ENCODE data around the gene MYH3. TPM values are rescaled to one million over a fixed set of nuclear protein-coding genes. Genes with fewer than 3 reads are reported as not detected.
A peak's percentile ranks its signal among the peaks of the same experiment; 100 is the strongest.

MYH3 gene
- total RNA-seq, 5 donors from 2014 or later (not counting 1 experiment from before 2014, with no cell fraction given): 6.6 to 12.1 (median 11.1) TPM

DNA sequence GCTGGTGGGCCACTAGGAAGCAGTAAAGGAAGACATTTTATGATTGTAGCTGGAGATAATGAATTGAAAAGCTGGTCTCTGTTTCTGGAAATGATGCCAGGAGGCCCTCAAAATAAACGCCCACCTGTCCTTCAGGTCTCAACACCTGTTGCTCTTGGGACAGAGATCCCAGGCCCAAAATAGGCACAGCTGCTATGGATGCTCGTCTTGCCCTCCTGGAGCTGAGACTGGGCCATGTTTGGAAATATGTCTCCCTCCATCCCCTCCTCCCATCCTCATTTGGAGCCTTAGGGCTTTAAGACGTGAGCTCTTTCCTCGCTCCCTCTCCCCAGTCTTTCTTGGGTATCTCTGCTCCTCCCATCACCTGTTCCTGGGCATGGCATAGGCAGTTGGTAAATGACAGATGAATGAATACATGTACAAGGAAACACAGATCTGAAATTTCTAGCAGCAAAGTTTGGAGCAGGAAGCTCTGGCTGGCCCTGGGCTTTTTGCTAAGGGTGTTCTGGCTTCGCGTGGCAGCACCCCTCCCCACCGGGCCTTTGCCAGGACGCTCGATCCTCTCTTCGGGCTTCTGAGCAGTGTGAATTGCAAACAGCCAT is 33.3 kb downstream of the MYH3 start:
- H3K4me3 ChIP-seq (ENCODE audit: control insufficient read depth in 1 of 2, extremely low read depth in 1 of 2, low read length in 1 of 2): no peak overlapping the region
- no peaks in the 10 kb centered on the region for H3K4me1 Mint-ChIP-seq
- no peak overlapping the region for H3K4me3 Mint-ChIP-seq
- no peaks in the 10 kb centered on the region for H3K9me3 Mint-ChIP-seq
- no peak overlapping the region for H3K27ac Mint-ChIP-seq
- ChIA-PET POLR2A (no interaction called here), CTCF (interaction anchor here in 1 of 2 donors (1.2 kb wide), 1 partner anchor 23 kb away, joined by 3 read pairs; no protein-coding TSS in a partner anchor)
- peaks cover 0 to 2% of the 10 kb centered on the region in 2 donors for H3K27me3 Mint-ChIP-seq
- no peaks in the 10 kb centered on the region for H3K4me1 ChIP-seq (ENCODE audit: control insufficient read depth in 1 of 2, extremely low read depth in 1 of 2, insufficient read depth in 2 of 2, low read length in 2 of 2)
- ATAC-seq (replicated peaks in 1 of 4): no peak
- peaks cover 7% of the 10 kb centered on the region for H3K36me3 Mint-ChIP-seq
- H3K9me3 ChIP-seq: no peaks in the 10 kb centered on the region
- H3K36me3 ChIP-seq (ENCODE audit: control insufficient read depth in 2 of 2, extremely low read depth in 1 of 2, insufficient read depth in 1 of 2, low read length in 1 of 2): peaks cover 0 to 2% of the 10 kb centered on the region in 2 donors
- peaks cover 0 to 2% of the 10 kb centered on the region in 2 experiments for H3K27me3 ChIP-seq (replicated peaks in 1 of 2; ENCODE audit: control insufficient read depth in 2 of 2, extremely low read depth in 1 of 2, insufficient read depth in 2 of 2, low read length in 1 of 2)
- WGBS (ENCODE audit: insufficient coverage): 64% methylated on average over 6 of the region's 10 CpGs
- H3K27ac ChIP-seq (ENCODE audit: low read length): no peak overlapping the region
- DNase-seq: no peak

DNA sequence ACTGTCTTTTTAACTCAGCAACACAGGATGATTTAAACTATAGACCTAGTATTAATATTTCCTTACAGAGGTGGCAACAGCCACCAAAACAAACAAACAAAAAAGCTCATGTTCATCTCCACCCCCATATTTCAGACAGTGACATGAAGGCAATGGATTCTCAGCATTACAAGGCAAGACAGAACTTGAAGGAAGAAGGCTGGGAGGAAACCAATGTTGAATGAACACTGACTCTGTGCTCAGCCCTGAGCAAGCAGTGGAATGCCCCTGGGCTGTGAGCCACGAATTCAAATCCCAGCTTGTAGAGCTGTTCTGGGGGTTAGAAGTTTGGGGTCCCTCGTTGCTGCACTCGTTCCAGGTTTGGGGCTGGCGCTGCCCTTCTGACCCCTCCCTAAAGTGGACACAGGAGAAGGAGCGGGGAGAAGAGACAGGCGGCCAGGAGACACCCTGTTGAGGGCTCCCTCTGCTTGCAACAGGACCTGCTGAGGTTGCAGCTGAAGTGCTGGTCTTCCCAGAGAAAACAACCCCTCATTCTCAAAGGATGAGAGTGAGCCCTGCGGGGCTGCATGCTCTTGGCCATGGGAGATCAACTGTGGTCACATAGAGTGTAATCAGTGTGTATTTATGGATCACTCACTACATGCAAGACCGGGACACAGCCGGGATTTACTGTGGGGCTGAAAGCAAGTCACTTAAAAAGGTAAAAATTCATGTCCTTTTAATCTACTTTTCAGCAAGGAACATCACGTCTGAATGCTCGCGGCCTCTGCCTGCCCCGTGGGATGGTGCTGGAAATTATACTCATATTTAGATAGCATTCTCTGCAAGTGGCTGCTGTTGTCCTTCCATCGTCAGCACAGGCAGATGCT is 34.3 kb downstream of the MYH3 start:
- no peaks in the 10 kb centered on the region for H3K9me3 Mint-ChIP-seq
- Histone ChIP-seq H3K36me3 (ENCODE audit: control insufficient read depth in 2 of 2, extremely low read depth in 1 of 2, insufficient read depth in 1 of 2, low read length in 1 of 2) (peaks cover 0 to 2% of the 10 kb centered on the region in 2 donors), H3K27ac (ENCODE audit: low read length) (no peak overlapping the region), H3K9me3 (no peaks in the 10 kb centered on the region), H3K4me1 (ENCODE audit: control insufficient read depth in 1 of 2, extremely low read depth in 1 of 2, insufficient read depth in 2 of 2, low read length in 2 of 2) (no peaks in the 10 kb centered on the region), H3K27me3 (replicated peaks in 1 of 2; ENCODE audit: control insufficient read depth in 2 of 2, extremely low read depth in 1 of 2, insufficient read depth in 2 of 2, low read length in 1 of 2) (peaks cover 0 to 2% of the 10 kb centered on the region in 2 experiments), H3K4me3 (ENCODE audit: control insufficient read depth in 1 of 2, extremely low read depth in 1 of 2, low read length in 1 of 2) (no peak overlapping the region)
- ATAC-seq (replicated peaks in 1 of 4) (no peak), DNase-seq (no peak)
- H3K4me1 Mint-ChIP-seq: no peaks in the 10 kb centered on the region
- no peak overlapping the region for H3K27ac Mint-ChIP-seq
- CTCF ChIA-PET: interaction anchor here (0.6 to 1.2 kb wide), 2 partner anchors 24 to 662 kb away, joined by 3 read pairs; no protein-coding TSS in a partner anchor
- 0% methylated on average over 1 of the region's 14 CpGs for WGBS (ENCODE audit: insufficient coverage)
- H3K4me3 Mint-ChIP-seq: no peak overlapping the region
- H3K36me3 Mint-ChIP-seq: no peaks in the 10 kb centered on the region
- peaks cover 0 to 3% of the 10 kb centered on the region in 2 donors for H3K27me3 Mint-ChIP-seq
- POLR2A ChIA-PET: no interaction called here

DNA sequence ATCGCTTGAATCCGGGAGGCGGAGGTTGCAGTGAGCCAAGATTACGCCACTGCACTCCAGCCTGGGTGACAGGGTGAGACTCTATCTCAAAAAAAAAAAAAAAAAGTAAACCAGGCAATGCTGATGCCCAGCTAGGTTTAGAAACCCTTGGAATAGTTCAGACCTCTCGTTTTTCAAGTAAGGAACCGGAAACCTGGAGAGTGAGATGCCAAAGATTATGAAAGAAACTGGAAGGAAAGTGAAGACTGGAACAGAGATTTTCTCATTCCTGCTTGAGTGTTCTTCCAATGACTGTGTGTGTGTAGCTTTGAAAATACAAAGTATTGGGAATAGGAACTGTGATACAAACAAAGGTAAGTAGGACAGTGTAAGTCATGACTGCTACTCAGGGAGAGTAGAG is 35.7 kb downstream of the MYH3 start:
- Mint-ChIP-seq H3K4me3 (no peak overlapping the region), H3K36me3 (no peaks in the 10 kb centered on the region), H3K4me1 (no peaks in the 10 kb centered on the region), H3K27ac (no peak overlapping the region), H3K27me3 (peaks cover 0 to 3% of the 10 kb centered on the region in 2 donors), H3K9me3 (no peaks in the 10 kb centered on the region)
- WGBS (ENCODE audit: insufficient coverage): 68% methylated on average over 2 of the region's 6 CpGs
- H3K4me1 ChIP-seq (ENCODE audit: control insufficient read depth in 1 of 2, extremely low read depth in 1 of 2, insufficient read depth in 2 of 2, low read length in 2 of 2): no peaks in the 10 kb centered on the region
- H3K4me3 ChIP-seq (ENCODE audit: control insufficient read depth in 1 of 2, extremely low read depth in 1 of 2, low read length in 1 of 2): no peak overlapping the region
- H3K9me3 ChIP-seq: no peaks in the 10 kb centered on the region
- H3K27me3 ChIP-seq (replicated peaks in 1 of 2; ENCODE audit: control insufficient read depth in 2 of 2, extremely low read depth in 1 of 2, insufficient read depth in 2 of 2, low read length in 1 of 2): peaks cover 0 to 4% of the 10 kb centered on the region in 2 experiments
- ATAC-seq (replicated peaks in 1 of 4) (no peak), DNase-seq (no peak)
- ChIA-PET POLR2A (no interaction called here), CTCF (no interaction called here)
- no peak overlapping the region for H3K27ac ChIP-seq (ENCODE audit: low read length)
- peaks cover 0 to under 1% of the 10 kb centered on the region in 2 donors for H3K36me3 ChIP-seq (ENCODE audit: control insufficient read depth in 2 of 2, extremely low read depth in 1 of 2, insufficient read depth in 1 of 2, low read length in 1 of 2)

DNA sequence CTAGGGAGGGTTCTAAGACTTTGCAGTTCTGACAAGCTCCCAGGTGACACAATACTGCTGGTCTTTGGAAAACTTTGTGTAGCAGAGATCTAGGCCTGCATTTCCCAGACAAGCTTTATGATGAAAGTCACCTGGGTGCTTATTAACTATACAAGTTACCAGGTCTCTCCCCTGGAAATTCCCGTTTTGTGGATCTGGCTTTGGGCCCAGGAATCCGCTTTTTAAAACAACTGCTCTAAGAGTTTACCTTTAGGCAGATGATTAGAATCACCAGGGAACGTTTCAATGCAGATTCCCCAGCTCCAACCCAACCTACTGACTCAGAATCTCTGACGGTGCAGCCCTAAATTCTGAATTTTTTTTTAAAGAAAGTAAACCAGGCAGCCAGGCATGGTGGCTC is 36.3 kb downstream of the MYH3 start:
- Mint-ChIP-seq H3K4me3 (no peak overlapping the region), H3K27me3 (peaks cover 0 to 3% of the 10 kb centered on the region in 2 donors), H3K36me3 (no peaks in the 10 kb centered on the region), H3K27ac (no peak overlapping the region), H3K4me1 (no peaks in the 10 kb centered on the region), H3K9me3 (no peaks in the 10 kb centered on the region)
- ATAC-seq (replicated peaks in 1 of 4) (no peak), DNase-seq (no peak)
- CTCF ChIA-PET: interaction anchor here in 1 of 2 donors (1.1 kb wide), 1 partner anchor 9 kb away, joined by 4 read pairs; no protein-coding TSS in a partner anchor
- no peak overlapping the region for H3K4me3 ChIP-seq (ENCODE audit: control insufficient read depth in 1 of 2, extremely low read depth in 1 of 2, low read length in 1 of 2)
- H3K4me1 ChIP-seq (ENCODE audit: control insufficient read depth in 1 of 2, extremely low read depth in 1 of 2, insufficient read depth in 2 of 2, low read length in 2 of 2): no peaks in the 10 kb centered on the region
- 72% methylated on average over 2 of the region's 4 CpGs for WGBS (ENCODE audit: insufficient coverage)
- no peaks in the 10 kb centered on the region for H3K36me3 ChIP-seq (ENCODE audit: control insufficient read depth in 2 of 2, extremely low read depth in 1 of 2, insufficient read depth in 1 of 2, low read length in 1 of 2)
- H3K9me3 ChIP-seq: no peaks in the 10 kb centered on the region
- POLR2A ChIA-PET: no interaction called here
- H3K27me3 ChIP-seq (replicated peaks in 1 of 2; ENCODE audit: control insufficient read depth in 2 of 2, extremely low read depth in 1 of 2, insufficient read depth in 2 of 2, low read length in 1 of 2): peaks cover 0 to 5% of the 10 kb centered on the region in 2 experiments
- no peak overlapping the region for H3K27ac ChIP-seq (ENCODE audit: low read length)

DNA sequence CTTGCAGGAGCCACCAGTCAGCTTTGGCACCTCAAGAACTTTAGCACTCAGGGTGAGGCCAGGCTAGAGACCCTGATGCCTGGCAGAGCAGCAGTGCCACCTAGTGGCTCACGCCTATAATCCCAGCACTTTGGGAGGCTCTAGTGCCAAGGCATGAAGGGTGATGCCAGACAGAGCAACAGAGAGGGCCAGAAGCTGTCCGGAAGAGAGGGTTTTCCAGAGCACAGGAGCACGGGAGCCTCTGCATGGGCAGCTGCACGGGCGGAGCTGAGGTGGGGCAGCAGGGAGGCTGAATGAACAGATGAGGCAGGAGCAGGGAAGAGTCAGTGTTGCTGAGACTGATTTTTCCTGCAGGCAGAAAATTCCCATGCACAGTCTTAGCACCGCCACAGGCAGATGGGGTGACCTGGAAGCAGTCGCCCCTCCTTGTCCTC is 38.9 kb downstream of the MYH3 start:
- Mint-ChIP-seq H3K9me3 (no peaks in the 10 kb centered on the region), H3K4me1 (no peaks in the 10 kb centered on the region), H3K4me3 (no peak overlapping the region), H3K27me3 (peaks cover 3 to 9% of the 10 kb centered on the region in 2 donors), H3K36me3 (no peaks in the 10 kb centered on the region), H3K27ac (peak overlapping the region in 1 of 2 donors; percentile 52)
- peak; percentile 5 to 70 (median 39) for DNase-seq
- CTCF ChIA-PET: interaction anchor here (0.6 to 2.9 kb wide), 11 partner anchors 11 to 1361 kb away, joined by 3 to 16 read pairs (median 4); no protein-coding TSS in a partner anchor
- POLR2A ChIA-PET: interaction anchor here in 1 of 2 donors (0.6 kb wide), 1 partner anchor 13 kb away, joined by 3 read pairs; no protein-coding TSS in a partner anchor
- Histone ChIP-seq H3K27me3 (replicated peaks in 1 of 2; ENCODE audit: control insufficient read depth in 2 of 2, extremely low read depth in 1 of 2, insufficient read depth in 2 of 2, low read length in 1 of 2) (peaks cover 0 to 11% of the 10 kb centered on the region in 2 experiments), H3K9me3 (no peaks in the 10 kb centered on the region), H3K4me1 (ENCODE audit: control insufficient read depth in 1 of 2, extremely low read depth in 1 of 2, insufficient read depth in 2 of 2, low read length in 2 of 2) (no peaks in the 10 kb centered on the region), H3K36me3 (ENCODE audit: control insufficient read depth in 2 of 2, extremely low read depth in 1 of 2, insufficient read depth in 1 of 2, low read length in 1 of 2) (no peaks in the 10 kb centered on the region), H3K4me3 (ENCODE audit: control insufficient read depth in 1 of 2, extremely low read depth in 1 of 2, low read length in 1 of 2) (no peak overlapping the region), H3K27ac (ENCODE audit: low read length) (no peak overlapping the region)
- WGBS (ENCODE audit: insufficient coverage): 21% methylated on average over 6 of the region's 7 CpGs
- peak; percentile 72 to 80 (median 78) for ATAC-seq (replicated peaks in 1 of 4)

DNA sequence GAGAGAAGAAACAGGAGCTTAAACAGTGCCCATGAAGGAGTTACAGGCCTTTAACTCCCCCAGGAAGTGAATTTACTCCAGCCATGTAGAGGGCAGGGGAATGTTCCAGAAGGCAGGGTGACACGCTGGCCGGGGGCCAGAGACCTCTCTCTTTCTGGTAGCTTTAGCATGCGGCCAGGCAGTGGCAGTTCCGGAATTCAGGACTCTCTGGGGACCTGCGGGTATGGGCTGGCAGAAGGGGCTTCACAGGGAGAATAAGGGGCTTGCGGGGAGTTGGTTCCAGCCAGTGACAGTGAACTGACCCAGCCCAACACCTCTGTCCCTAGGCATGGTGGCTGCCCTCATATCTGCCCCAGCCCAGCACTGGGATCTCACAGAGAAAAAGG is 40.0 kb downstream of the MYH3 start:
- ChIA-PET CTCF (interaction anchor here (0.5 to 2.9 kb wide), 20 partner anchors 9 to 738 kb away, joined by 3 to 16 read pairs (median 4); no protein-coding TSS in a partner anchor), POLR2A (no interaction called here)
- H3K36me3 ChIP-seq (ENCODE audit: control insufficient read depth in 2 of 2, extremely low read depth in 1 of 2, insufficient read depth in 1 of 2, low read length in 1 of 2): no peaks in the 10 kb centered on the region
- Mint-ChIP-seq H3K4me1 (no peaks in the 10 kb centered on the region), H3K27ac (no peak overlapping the region), H3K36me3 (no peaks in the 10 kb centered on the region), H3K27me3 (peaks cover 3 to 15% of the 10 kb centered on the region in 2 donors), H3K4me3 (no peak overlapping the region), H3K9me3 (no peaks in the 10 kb centered on the region)
- no peak for DNase-seq
- H3K9me3 ChIP-seq: no peaks in the 10 kb centered on the region
- H3K4me3 ChIP-seq (ENCODE audit: control insufficient read depth in 1 of 2, extremely low read depth in 1 of 2, low read length in 1 of 2): no peak overlapping the region
- WGBS (ENCODE audit: insufficient coverage): 90% methylated on average over 2 of the region's 6 CpGs
- H3K27ac ChIP-seq (ENCODE audit: low read length): no peak overlapping the region
- no peaks in the 10 kb centered on the region for H3K4me1 ChIP-seq (ENCODE audit: control insufficient read depth in 1 of 2, extremely low read depth in 1 of 2, insufficient read depth in 2 of 2, low read length in 2 of 2)
- peaks cover 0 to 9% of the 10 kb centered on the region in 2 experiments for H3K27me3 ChIP-seq (replicated peaks in 1 of 2; ENCODE audit: control insufficient read depth in 2 of 2, extremely low read depth in 1 of 2, insufficient read depth in 2 of 2, low read length in 1 of 2)
- no peak for ATAC-seq (replicated peaks in 1 of 4)
